ENCODE results near the gene CTBP2. TPM values are rescaled to one million over a fixed set of nuclear protein-coding genes. Genes with fewer than 3 reads are reported as not detected.
"Not testable (repeated sequence)": the region's sequence is repeated elsewhere in the genome, so short reads cannot be mapped to it uniquely, and the experiment has no call there.

Gene CTBP2
- total RNA-seq, 1 experiment from 2014 or later = 75.4 TPM

GRCh38 chr10:124996127-124996853 lies 164.1 kb downstream of the CTBP2 start:
- Histone ChIP-seq H3K36me3 (peaks cover 94% of the 10 kb centered on the region), H3K27ac (no peak overlapping the region)

GRCh38 chr10:124995605-124996004 lies 164.8 kb downstream of the CTBP2 start:
- peaks cover 94% of the 10 kb centered on the region for H3K36me3 ChIP-seq

More at GRCh38 chr10:124996127-124996853, 164.1 kb downstream of the CTBP2 start:
- Histone ChIP-seq H3K27me3 (replicated peaks) (no peaks in the 10 kb centered on the region), H3K4me3 (no peak overlapping the region), H3K4me1 (replicated peaks) (no peaks in the 10 kb centered on the region), H3K9me3 (replicated peaks) (no peaks in the 10 kb centered on the region)
- no peak for DNase-seq (ENCODE audit: low read depth in 1 of 2, low spot score in 2 of 2)

GRCh38 chr10:124994573-124995473 lies 165.5 kb downstream of the CTBP2 start:
- Histone ChIP-seq H3K27me3 (replicated peaks) (no peaks in the 10 kb centered on the region), H3K27ac (no peak overlapping the region), H3K4me3 (no peak overlapping the region), H3K36me3 (peaks cover 94% of the 10 kb centered on the region), H3K4me1 (replicated peaks) (peaks cover 3% of the 10 kb centered on the region; the same call in 1 of the 2 replicates), H3K9me3 (replicated peaks) (no peaks in the 10 kb centered on the region)
- no peak for DNase-seq (ENCODE audit: low read depth in 1 of 2, low spot score in 2 of 2)

More at GRCh38 chr10:124995605-124996004, 164.8 kb downstream of the CTBP2 start:
- H3K27ac ChIP-seq = no peak overlapping the region
- peak in 1 of 2 experiments; percentile 25 for DNase-seq (ENCODE audit: low read depth in 1 of 2, low spot score in 2 of 2)
- no peaks in the 10 kb centered on the region for H3K4me1 ChIP-seq (replicated peaks)
- no peaks in the 10 kb centered on the region for H3K9me3 ChIP-seq (replicated peaks)
- H3K27me3 ChIP-seq (replicated peaks) = no peaks in the 10 kb centered on the region
- no peak overlapping the region for H3K4me3 ChIP-seq

GRCh38 chr10:124993736-124994451 lies 166.5 kb downstream of the CTBP2 start:
- no peaks in the 10 kb centered on the region for H3K27me3 ChIP-seq (replicated peaks)
- DNase-seq (ENCODE audit: low read depth in 1 of 2, low spot score in 2 of 2) = no peak
- peaks cover 91% of the 10 kb centered on the region for H3K36me3 ChIP-seq
- peaks cover 7% of the 10 kb centered on the region; the same call in 1 of the 2 replicates for H3K4me1 ChIP-seq (replicated peaks)
- H3K9me3 ChIP-seq (replicated peaks) = no peaks in the 10 kb centered on the region
- no peak overlapping the region for H3K27ac ChIP-seq
- H3K4me3 ChIP-seq = no peak overlapping the region

GRCh38 chr10:124993345-124993708 lies 167.0 kb downstream of the CTBP2 start:
- H3K36me3 ChIP-seq = peaks cover 86% of the 10 kb centered on the region

GRCh38 chr10:124992462-124993344 lies 167.7 kb downstream of the CTBP2 start:
- Histone ChIP-seq H3K27me3 (replicated peaks) (no peaks in the 10 kb centered on the region), H3K36me3 (peaks cover 84% of the 10 kb centered on the region), H3K27ac (no peak overlapping the region), H3K4me1 (replicated peaks) (peaks cover 7% of the 10 kb centered on the region; the same call in 1 of the 2 replicates), H3K4me3 (no peak overlapping the region), H3K9me3 (replicated peaks) (no peaks in the 10 kb centered on the region)
- peak in 1 of 2 experiments; percentile 48 for DNase-seq (ENCODE audit: low read depth in 1 of 2, low spot score in 2 of 2)

More at GRCh38 chr10:124993345-124993708, 167.0 kb downstream of the CTBP2 start:
- DNase-seq (ENCODE audit: low read depth in 1 of 2, low spot score in 2 of 2) = no peak
- Histone ChIP-seq H3K4me1 (replicated peaks) (peaks cover 7% of the 10 kb centered on the region; the same call in 1 of the 2 replicates), H3K9me3 (replicated peaks) (no peaks in the 10 kb centered on the region), H3K4me3 (no peak overlapping the region), H3K27me3 (replicated peaks) (no peaks in the 10 kb centered on the region), H3K27ac (no peak overlapping the region)

GRCh38 chr10:124991835-124992234 lies 168.5 kb downstream of the CTBP2 start:
- Histone ChIP-seq H3K27ac (no peak overlapping the region), H3K4me1 (replicated peaks) (peaks cover 7% of the 10 kb centered on the region; the same call in 1 of the 2 replicates), H3K9me3 (replicated peaks) (no peaks in the 10 kb centered on the region), H3K27me3 (replicated peaks) (no peaks in the 10 kb centered on the region), H3K36me3 (peaks cover 82% of the 10 kb centered on the region), H3K4me3 (no peak overlapping the region)
- no peak for DNase-seq (ENCODE audit: low read depth in 1 of 2, low spot score in 2 of 2)

- H3K4me3 ChIP-seq = no peak overlapping the region
- DNase-seq (ENCODE audit: low read depth in 1 of 2, low spot score in 2 of 2) = no peak
- no peaks in the 10 kb centered on the region for H3K9me3 ChIP-seq (replicated peaks)
- H3K27me3 ChIP-seq (replicated peaks) = no peaks in the 10 kb centered on the region
- no peak overlapping the region for H3K27ac ChIP-seq
- peaks cover 7% of the 10 kb centered on the region; the same call in 1 of the 2 replicates for H3K4me1 ChIP-seq (replicated peaks)
- peaks cover 82% of the 10 kb centered on the region for H3K36me3 ChIP-seq
Measured at GRCh38 chr10:124990671-124991625, 169.4 kb downstream of the CTBP2 start.

- Histone ChIP-seq H3K27me3 (replicated peaks) (no peaks in the 10 kb centered on the region), H3K4me1 (replicated peaks) (peaks cover 7% of the 10 kb centered on the region; the same call in 1 of the 2 replicates), H3K27ac (no peak overlapping the region), H3K9me3 (replicated peaks) (no peaks in the 10 kb centered on the region), H3K36me3 (peaks cover 85% of the 10 kb centered on the region), H3K4me3 (no peak overlapping the region)
- no peak for DNase-seq (ENCODE audit: low read depth in 1 of 2, low spot score in 2 of 2)
Measured at GRCh38 chr10:124989526-124989925, 170.8 kb downstream of the CTBP2 start.

- H3K27ac ChIP-seq = not testable (repeated sequence)
Measured at GRCh38 chr10:124988753-124989152, 171.6 kb downstream of the CTBP2 start.

GRCh38 chr10:124987788-124988187 lies 172.6 kb downstream of the CTBP2 start:
- peaks cover 85% of the 10 kb centered on the region for H3K36me3 ChIP-seq
- H3K27ac ChIP-seq = no peak overlapping the region
- H3K4me1 ChIP-seq (replicated peaks) = peaks cover 7% of the 10 kb centered on the region; the same call in 1 of the 2 replicates
- H3K27me3 ChIP-seq (replicated peaks) = no peaks in the 10 kb centered on the region
- H3K4me3 ChIP-seq = no peak overlapping the region
- H3K9me3 ChIP-seq (replicated peaks) = no peaks in the 10 kb centered on the region
- DNase-seq (ENCODE audit: low read depth in 1 of 2, low spot score in 2 of 2) = no peak

More at GRCh38 chr10:124988753-124989152, 171.6 kb downstream of the CTBP2 start:
- H3K9me3 ChIP-seq (replicated peaks); H3K4me1 ChIP-seq (replicated peaks); H3K27me3 ChIP-seq (replicated peaks); DNase-seq (ENCODE audit: low read depth in 1 of 2, low spot score in 2 of 2); H3K4me3 ChIP-seq: not testable (repeated sequence)
- peaks cover 85% of the 10 kb centered on the region for H3K36me3 ChIP-seq

- no peak overlapping the region for H3K4me3 ChIP-seq
- no peak overlapping the region for H3K27ac ChIP-seq
- no peaks in the 10 kb centered on the region for H3K27me3 ChIP-seq (replicated peaks)
- H3K9me3 ChIP-seq (replicated peaks) = no peaks in the 10 kb centered on the region
- peaks cover 71% of the 10 kb centered on the region for H3K36me3 ChIP-seq
- H3K4me1 ChIP-seq (replicated peaks) = peaks cover 7% of the 10 kb centered on the region; the same call in 1 of the 2 replicates
- DNase-seq (ENCODE audit: low read depth in 1 of 2, low spot score in 2 of 2) = no peak
Measured at GRCh38 chr10:124985162-124985561, 175.2 kb downstream of the CTBP2 start.
